GM12801 (cell line): ENCODE data around the gene CEP170.

ENCODE experiments used
- CTCF ChIP-seq: IDR thresholded peaks from one replicate; pipeline ENCODE4 v1.5.1; 2011; ENCODE audit warnings: control low read depth; ENCODE audit not compliant: insufficient read length; ENCODE audit errors: extremely low read depth

CEP170 gene

GRCh38 chr1:243288062-243288461 lies 33.0 kb upstream of the CEP170 start:
- TF ChIP-seq CTCF: no peak

GRCh38 chr1:243287652-243288051 lies 32.6 kb upstream of the CEP170 start:
- TF ChIP-seq CTCF: no peak

GRCh38 chr1:243287123-243287460 lies 32.0 kb upstream of the CEP170 start:
- no peak for TF ChIP-seq CTCF

- no peak for TF ChIP-seq CTCF
These were observed 31.5 kb upstream of the CEP170 start for GRCh38 chr1:243286409-243287122.

- TF ChIP-seq CTCF: no peak
These were observed 26.6 kb upstream of the CEP170 start for GRCh38 chr1:243281672-243282071.

- no peak for TF ChIP-seq CTCF
These were observed 25.6 kb upstream of the CEP170 start for GRCh38 chr1:243280571-243281129.

GRCh38 chr1:243275316-243275715 lies 20.2 kb upstream of the CEP170 start:
- no peak for TF ChIP-seq CTCF
